GM23338 (cell line): ENCODE data around the gene SMIM7. TPM values are rescaled to one million over a fixed set of nuclear protein-coding genes. Genes with fewer than 3 reads are reported as not detected.

Experiments
- ATAC-seq: fragments of 200-7000 bp; cut with Tn5 transposase; 3 replicates; pipeline ENCODE4 v1.9.1; 2020
- DNase-seq: peaks from one replicate; pipeline ENCODE4 v3.0.0-alpha.2; 2015; ENCODE audit warnings: low spot score
- H2AFZ ChIP-seq: fragments of 200-600 bp; sonication (generic); 2 replicates; pipeline ENCODE4 v1.8.0; 2016; ENCODE audit warnings: antibody characterized with exemption, mild to moderate bottlenecking, moderate library complexity
- H3F3A ChIP-seq: fragments of 200-600 bp; sonication (generic); replicated peaks from 2 replicates; pipeline ENCODE4 v1.8.0; 2017; ENCODE audit warnings: antibody characterized with exemption, mixed run types, low read depth
- H3K27ac ChIP-seq: fragments of 200-600 bp; sonication (generic); 2 replicates; pipeline ENCODE4 v1.6.1; 2016; ENCODE audit warnings: low read depth
- H3K27me3 ChIP-seq: fragments of 200-600 bp; sonication (generic); 2 replicates; pipeline ENCODE4 v1.8.0; 2016; ENCODE audit warnings: mild to moderate bottlenecking, mixed run types, moderate library complexity; ENCODE audit not compliant: insufficient read depth
- H3K36me3 ChIP-seq: fragments of 200-600 bp; sonication (generic); 2 replicates; pipeline ENCODE4 v1.8.0; 2016; ENCODE audit warnings: mild to moderate bottlenecking; ENCODE audit not compliant: insufficient read depth
- H3K4me1 ChIP-seq: fragments of 200-600 bp; sonication (generic); 2 replicates; pipeline ENCODE4 v1.8.0; 2016; ENCODE audit warnings: mild to moderate bottlenecking, moderate library complexity; ENCODE audit not compliant: insufficient read depth
- H3K4me2 ChIP-seq: fragments of 200-600 bp; sonication (generic); 2 replicates; pipeline ENCODE4 v1.7.1; 2017; ENCODE audit warnings: mixed run types
- H3K4me3 ChIP-seq: fragments of 200-600 bp; sonication (generic); 2 replicates; pipeline ENCODE4 v1.6.1; 2016; ENCODE audit warnings: mixed run types
- H3K79me2 ChIP-seq: fragments of 200-600 bp; sonication (generic); replicated peaks from 2 replicates; pipeline ENCODE4 v1.8.0; 2017; ENCODE audit warnings: mild to moderate bottlenecking; ENCODE audit not compliant: insufficient read depth
- H3K9me2 ChIP-seq: fragments of 200-600 bp; sonication (generic); 2 replicates; pipeline ENCODE4 v1.8.0; 2017; ENCODE audit not compliant: insufficient read depth
- H4K20me1 ChIP-seq: fragments of 200-600 bp; sonication (generic); replicated peaks from 2 replicates; pipeline ENCODE4 v1.8.0; 2017; ENCODE audit warnings: mild to moderate bottlenecking; ENCODE audit not compliant: insufficient read depth
- H3K27ac Mint-ChIP-seq: 2 replicates; pipeline ENCODE4 v1.8.0; 2020; ENCODE audit warnings: inconsistent platforms, mild to moderate bottlenecking, moderate library complexity, mixed read lengths
- H3K27me3 Mint-ChIP-seq: 3 replicates; pipeline ENCODE4 v1.8.0; 2022; ENCODE audit warnings: low read depth, mild to moderate bottlenecking, moderate library complexity, mixed read lengths, inconsistent platforms; ENCODE audit not compliant: insufficient read depth, poor library complexity
- H3K36me3 Mint-ChIP-seq: 3 replicates; pipeline ENCODE4 v1.8.0; 2021; ENCODE audit warnings: low read depth, mild to moderate bottlenecking, inconsistent platforms, moderate library complexity, mixed read lengths
- H3K4me1 Mint-ChIP-seq: 3 replicates; pipeline ENCODE4 v1.8.0; 2020; ENCODE audit warnings: mild to moderate bottlenecking, inconsistent platforms, mixed read lengths
- H3K4me3 Mint-ChIP-seq: 3 replicates; pipeline ENCODE4 v1.8.0; 2021; ENCODE audit warnings: moderate library complexity, mild to moderate bottlenecking, inconsistent platforms, mixed read lengths
- H3K9me3 Mint-ChIP-seq: 3 replicates; pipeline ENCODE4 v1.8.0; 2020; ENCODE audit warnings: moderate library complexity, mild to moderate bottlenecking, inconsistent platforms, mixed read lengths
- CREB1 ChIP-seq: fragments of 250-450 bp; sonication (Bioruptor Pico); IDR thresholded peaks from 2 replicates; pipeline ENCODE4 v1.5.0; 2020; ENCODE audit warnings: low read depth, mild to moderate bottlenecking, moderate library complexity
- CTCF ChIP-seq, 2 experiments: fragments of 200-600 bp in 1 of 2; sonication (generic) in 1 of 2; conservative IDR thresholded peaks; 2 replicates each; pipeline versions ENCODE4 v1.5.1 to v1.6.1; 2016 to 2017; ENCODE audit warnings: antibody characterized with exemption in 2 of 2, low read depth in 2 of 2, mild to moderate bottlenecking in 2 of 2, moderate library complexity in 1 of 2
- EZH2 ChIP-seq: fragments of 200-600 bp; sonication (generic); IDR thresholded peaks from one replicate; pipeline ENCODE4 v1.8.0; 2017; ENCODE audit warnings: antibody characterized with exemption, mild to moderate bottlenecking, low read depth; ENCODE audit not compliant: unreplicated experiment
- EZH2phosphoT487 ChIP-seq: fragments of 200-600 bp; sonication (generic); IDR thresholded peaks from one replicate; pipeline ENCODE4 v1.8.1; 2018; ENCODE audit warnings: antibody characterized with exemption; ENCODE audit not compliant: unreplicated experiment
- JUNB ChIP-seq: IDR thresholded peaks from one replicate; pipeline ENCODE4 v1.6.1; 2016; ENCODE audit warnings: antibody characterized with exemption; ENCODE audit not compliant: unreplicated experiment
- NANOG ChIP-seq: IDR thresholded peaks from 2 replicates; pipeline ENCODE4 v1.6.1; 2016; ENCODE audit warnings: antibody characterized with exemption, borderline replicate concordance
- POLR2AphosphoS5 ChIP-seq: IDR thresholded peaks from 2 replicates; pipeline ENCODE4 v1.6.1; 2016; ENCODE audit warnings: antibody characterized with exemption, low read depth
- REST ChIP-seq: IDR thresholded peaks from one replicate; pipeline ENCODE4 v1.6.1; 2018; ENCODE audit warnings: antibody characterized with exemption; ENCODE audit not compliant: unreplicated experiment
- STAT1 ChIP-seq: IDR thresholded peaks from one replicate; pipeline ENCODE4 v1.6.1; 2016; ENCODE audit warnings: antibody characterized with exemption; ENCODE audit not compliant: unreplicated experiment
- ZNF114 ChIP-seq: fragments of 250-450 bp; sonication (Bioruptor Pico); IDR thresholded peaks from 2 replicates; pipeline ENCODE4 v1.5.0; 2020; ENCODE audit warnings: mild to moderate bottlenecking, moderate library complexity
- ZNF331 ChIP-seq: fragments of 250-450 bp; sonication (Bioruptor Pico); IDR thresholded peaks from 2 replicates; pipeline ENCODE4 v1.5.0; 2020; ENCODE audit warnings: low read depth, mild to moderate bottlenecking, moderate library complexity
- ZNF462 ChIP-seq: fragments of 250-450 bp; sonication (Bioruptor Pico); IDR thresholded peaks from 2 replicates; pipeline ENCODE4 v1.5.0; 2020; ENCODE audit warnings: mild to moderate bottlenecking, moderate library complexity
- polyA plus RNA-seq: library from polyadenylated mRNA; unstranded; fragments of >200 nt; fragmentation: Nextera tagmentation; extraction: Ambion mirVana; gene quantifications from 2 replicates; pipeline ENCODE4 v1.2.1, GENCODE V29; 2016
- total RNA-seq: library from RNA; depleted of rRNA; stranded (reverse); fragments of >200 nt; shearing (Covaris generic); gene quantifications from 2 replicates; pipeline ENCODE4 v1.2.3, GENCODE V29; 2014

Gene SMIM7
- total and polyA plus RNA-seq, 2 experiments from 2014 or later: 81.7 to 84.5 TPM

GRCh38 chr19:16621165-16621800 lies 38.7 kb downstream of the SMIM7 start (continued):
- no peak for TF ChIP-seq EZH2
- TF ChIP-seq CREB1: no peak
- no peak for TF ChIP-seq CTCF (conservative IDR thresholded peaks at IDR 0.05; ENCODE audit: low read depth in 2 of 2)
- no peak for TF ChIP-seq POLR2AphosphoS5
- TF ChIP-seq STAT1: no peak
- TF ChIP-seq JUNB: no peak
- TF ChIP-seq EZH2phosphoT487: no peak
- TF ChIP-seq REST: no peak

- Histone ChIP-seq H2AFZ (no peak overlapping the region), H3K79me2 (peaks cover 100% of the 10 kb centered on the region), H3K27me3 (no peaks in the 10 kb centered on the region), H3K36me3 (no peaks in the 10 kb centered on the region), H3F3A (no peaks in the 10 kb centered on the region), H3K27ac (no peak overlapping the region), H3K4me2 (no peak overlapping the region), H4K20me1 (peaks cover 61% of the 10 kb centered on the region), H3K4me3 (no peak overlapping the region), H3K9me2 (0 out of 2 replicates have a peak, but pooled peaks cover 6% of the 10 kb centered on the region), H3K4me1 (no peaks in the 10 kb centered on the region; the same call in 1 of the 2 replicates)
- DNase-seq: no peak
- Mint-ChIP-seq H3K4me3 (no peak overlapping the region), H3K9me3 (no peaks in the 10 kb centered on the region), H3K27ac (no peak overlapping the region), H3K36me3 (no peaks in the 10 kb centered on the region; the same call in 2 of the 3 replicates), H3K27me3 (peaks cover 2% of the 10 kb centered on the region), H3K4me1 (peaks cover 39% of the 10 kb centered on the region)
- ATAC-seq: no peak
- no peak for TF ChIP-seq ZNF462 (CRISPR knock-in tag)
- no peak for TF ChIP-seq POLR2AphosphoS5
- no peak for TF ChIP-seq ZNF114 (CRISPR knock-in tag)
- TF ChIP-seq ZNF331 (CRISPR knock-in tag): no peak
- no peak for TF ChIP-seq STAT1
- TF ChIP-seq NANOG: no peak
Measured at GRCh38 chr19:16620584-16620983, 39.4 kb downstream of the SMIM7 start.
